ENCODE results near the gene SEMA6B.

GRCh38 chr19:4586245-4586644 is 26.8 kb upstream of the SEMA6B start:
- TF ChIP-seq CTCF (IDR thresholded peaks at IDR 0.05) = no peak
- no peak for TF ChIP-seq POLR2A (IDR thresholded peaks at IDR 0.05)
